ENCODE data around the gene GLI1. TPM values are rescaled to one million over a fixed set of nuclear protein-coding genes. Genes with fewer than 3 reads are reported as not detected.
A peak's percentile ranks its signal among the peaks of the same experiment; 100 is the strongest.

GLI1 gene
- polyA plus RNA-seq, 2 of the 4 experiments (the other 2 are of a cell fraction), result 13.1 to 27.3 TPM

- Histone ChIP-seq H3K4me2 (peak overlapping the region; percentile 97), H3K9me3 (no peaks in the 10 kb centered on the region), H3K4me3 (peak overlapping the region; percentile 7; the same call in 1 of the 3 replicates), H3K4me1 (peaks cover 74% of the 10 kb centered on the region), H3K27ac (peak overlapping the region; percentile 92 to 99)
- ATAC-seq (peak; percentile 20 to 53; a peak in 3 of 6 replicates), FAIRE-seq (no peak), DNase-seq (ENCODE audit: low read depth in 1 of 2, low spot score in 1 of 2) (peak; percentile 53 to 81)
- WGBS (ENCODE audit: missing lambda C conversion rate), result 40% methylated on average over 15 of the region's 15 CpGs
- POLR2A ChIA-PET, result no interaction called here
- CTCF ChIA-PET, result interaction anchor here (0.6 to 13.4 kb wide), 37 partner anchors 6 to 832 kb away, joined by 3 to 459 read pairs (median 5); partner anchors contain the start of genes GLI1, INHBC and NXPH4
- no peak for TF ChIP-seq CEBPB (IDR thresholded peaks at IDR 0.05)
- peak; percentile 43 for TF ChIP-seq MAX (IDR thresholded peaks at IDR 0.05)
- TF ChIP-seq EP300 (IDR thresholded peaks at IDR 0.05), result 0 out of 5 replicates have a peak, but pooled peaks of 1 of the 2 experiments have one; percentile 14
- TF ChIP-seq RAD21 (conservative IDR thresholded peaks at IDR 0.05 in 1 of 2, IDR thresholded peaks at IDR 0.05 in 1 of 2), result peak; percentile 57 to 63
- TF ChIP-seq SMC3 (IDR thresholded peaks at IDR 0.05), result peak; percentile 59
- TF ChIP-seq CTCF (IDR thresholded peaks at IDR 0.05), result peak; percentile 77
- TF ChIP-seq ELK1 (IDR thresholded peaks at IDR 0.05; ENCODE audit: low read depth, low read length), result no peak
These were observed 3.4 kb upstream of the GLI1 start for GRCh38 chr12:57456145-57456700.

GRCh38 chr12:57456737-57457490 is 2.7 kb upstream of the GLI1 start:
- no peak overlapping the region for H3K4me3 ChIP-seq
- peaks cover 67% of the 10 kb centered on the region for H3K4me1 ChIP-seq
- no peaks in the 10 kb centered on the region for H3K9me3 ChIP-seq
- WGBS (ENCODE audit: missing lambda C conversion rate), result 80% methylated on average over 6 of the region's 6 CpGs
- FAIRE-seq (no peak), ATAC-seq (no peak), DNase-seq (ENCODE audit: low read depth in 1 of 2, low spot score in 1 of 2) (no peak)
- POLR2A ChIA-PET, result no interaction called here
- peak overlapping the region; percentile 97 for H3K4me2 ChIP-seq
- TF ChIP-seq CBX2 (IDR thresholded peaks at IDR 0.05; ENCODE audit: borderline replicate concordance, low read depth), result no peak
- TF ChIP-seq ZFP36 (IDR thresholded peaks at IDR 0.05; ENCODE audit: borderline replicate concordance, partially characterized antibody), result no peak
- TF ChIP-seq EP300 (IDR thresholded peaks at IDR 0.05), result no peak
- no peak for TF ChIP-seq ZNF302 (CRISPR knock-in tag; IDR thresholded peaks at IDR 0.05)
- no peak for TF ChIP-seq RAD21 (conservative IDR thresholded peaks at IDR 0.05 in 1 of 2, IDR thresholded peaks at IDR 0.05 in 1 of 2)
- TF ChIP-seq EHMT2 (IDR thresholded peaks at IDR 0.05; ENCODE audit: low read depth), result no peak
- no peak for TF ChIP-seq EHF (CRISPR knock-in tag; IDR thresholded peaks at IDR 0.05)
- no peak for TF ChIP-seq SREBF2 (IDR thresholded peaks at IDR 0.05)
- TF ChIP-seq JUN (IDR thresholded peaks at IDR 0.05), result no peak
- no peak for TF ChIP-seq HOXB13 (CRISPR knock-in tag; IDR thresholded peaks at IDR 0.05; ENCODE audit: low read depth)
- no peak for TF ChIP-seq NFE2L2 (conservative IDR thresholded peaks at IDR 0.05; ENCODE audit: low read length)
- no peak for TF ChIP-seq KDM5A (IDR thresholded peaks at IDR 0.05)
- TF ChIP-seq FOSB (CRISPR knock-in tag; IDR thresholded peaks at IDR 0.05), result no peak
- no peak for TF ChIP-seq HDAC2 (IDR thresholded peaks at IDR 0.05)
- CTCF ChIA-PET, result interaction anchor here (0.7 to 13.4 kb wide), 32 partner anchors 6 to 281 kb away, joined by 3 to 459 read pairs (median 8); partner anchors contain the start of genes ARHGAP9, GLI1, INHBC and MARS1
- H3K27ac ChIP-seq, result peak overlapping the region; percentile 92 to 99
